HG02763 (cell line): ENCODE measurements around the gene OBP2A.
"Not testable (repeated sequence)": the region's sequence is repeated elsewhere in the genome, so short reads cannot be mapped to it uniquely, and the experiment has no call there.

Experiments
- ATAC-seq: cut with Tn5 transposase; IDR thresholded peaks from one replicate; pipeline ENCODE4 v1.9.1; 2021; ENCODE audit warnings: mild to moderate bottlenecking, moderate library complexity; ENCODE audit not compliant: unreplicated experiment

Gene OBP2A

DNA sequence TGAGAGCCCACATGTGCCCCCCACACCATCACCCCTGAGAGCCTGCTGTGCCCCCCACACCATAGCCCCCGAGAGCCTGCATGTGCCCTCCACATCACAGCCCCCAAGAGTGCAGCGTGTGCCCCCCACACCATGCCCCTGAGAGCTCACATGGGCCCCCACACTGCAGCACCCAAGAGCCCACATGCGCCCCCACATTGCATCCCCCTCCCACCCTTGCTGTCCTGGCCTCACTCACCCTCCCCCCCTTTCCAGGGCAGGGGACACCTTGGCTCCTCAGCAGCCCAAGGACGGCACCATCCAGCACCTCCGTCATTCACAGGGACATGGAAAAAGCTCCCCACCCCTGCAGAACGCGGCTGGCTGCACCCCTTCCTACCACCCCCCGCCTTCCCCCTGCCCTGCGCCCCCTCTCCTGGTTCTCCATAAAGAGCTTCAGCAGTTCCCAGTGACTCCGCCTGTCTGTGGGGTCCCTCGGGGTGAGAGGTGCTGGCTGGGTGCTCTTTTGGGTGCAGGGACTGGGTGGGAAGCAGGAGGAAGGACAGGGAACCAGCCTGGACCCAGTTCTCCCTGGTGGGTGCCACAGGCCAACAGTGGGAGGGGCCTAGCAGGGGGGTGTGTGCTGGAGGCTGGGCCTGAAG is 19.7 kb upstream of the OBP2A start:
- ATAC-seq, result no peak

DNA sequence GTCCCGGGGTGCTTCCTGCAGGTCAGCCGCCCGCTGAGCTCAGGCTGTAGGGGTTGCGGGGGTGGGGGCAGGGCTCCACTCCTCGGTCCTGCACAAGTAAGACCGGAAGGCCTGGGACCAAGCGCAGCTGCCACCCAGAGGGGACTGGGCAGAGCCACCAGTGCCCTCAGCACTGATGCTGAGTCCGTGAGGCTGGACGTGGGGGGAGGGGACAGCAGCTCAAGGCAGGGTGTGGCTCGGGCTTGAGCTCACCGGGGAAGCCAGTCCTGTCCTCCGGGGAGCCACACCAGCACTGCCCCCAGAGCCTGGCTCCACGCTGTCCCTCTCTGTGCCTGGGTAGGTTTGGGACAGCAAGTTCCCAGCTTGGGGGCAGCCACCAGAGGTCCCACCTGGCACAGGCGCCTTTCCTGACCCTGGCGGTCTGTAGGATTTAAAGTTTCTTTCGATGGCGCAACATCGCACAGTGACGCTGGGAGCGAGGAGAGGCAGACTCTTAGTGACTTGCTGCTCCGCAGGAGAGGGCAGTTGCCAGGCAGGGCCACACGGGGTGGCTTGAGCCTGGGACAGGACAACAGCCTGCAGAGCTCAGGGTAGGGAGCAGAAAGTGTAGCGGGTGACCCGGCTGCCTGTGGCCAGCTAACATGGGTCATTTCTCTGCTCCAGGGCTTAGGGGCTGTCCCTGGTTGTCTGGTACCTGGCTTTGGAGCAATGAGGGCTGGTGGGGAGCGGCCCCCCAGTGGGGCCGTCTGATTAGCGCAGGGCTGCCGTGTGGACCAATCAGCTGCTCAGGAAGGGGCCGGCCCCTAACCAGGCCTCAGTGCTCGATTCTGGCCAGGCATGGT is 19.0 kb upstream of the OBP2A start:
- ATAC-seq, result no peak

DNA sequence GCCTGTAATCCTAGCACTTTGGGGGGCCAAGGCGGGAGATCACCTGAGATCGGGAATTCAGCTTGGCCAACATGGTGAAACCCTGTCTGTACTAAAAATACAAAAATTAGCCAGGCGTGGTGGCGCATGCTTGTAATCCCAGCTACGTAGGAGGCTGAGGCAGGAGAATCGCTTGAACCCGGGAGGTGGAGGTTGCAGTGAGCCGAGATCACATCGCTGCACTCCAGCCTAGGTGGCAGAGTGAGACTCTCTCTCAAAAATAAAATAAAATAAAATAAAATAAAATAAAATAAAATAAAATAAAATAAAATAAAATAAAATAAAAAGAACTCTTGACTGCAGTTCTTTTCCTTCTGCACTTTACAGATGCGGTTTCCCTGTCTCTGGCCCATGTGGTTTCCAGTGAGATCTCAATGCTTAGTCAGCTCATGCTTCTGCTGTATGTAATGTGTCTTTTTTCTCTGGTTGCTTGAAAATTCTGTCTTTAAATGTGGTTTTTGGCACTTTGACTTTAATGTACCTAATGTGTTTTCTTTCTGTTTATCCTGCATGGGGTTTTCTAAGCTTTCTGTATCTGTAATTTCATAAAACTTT is 17.0 kb upstream of the OBP2A start:
- not testable (repeated sequence) for ATAC-seq

DNA sequence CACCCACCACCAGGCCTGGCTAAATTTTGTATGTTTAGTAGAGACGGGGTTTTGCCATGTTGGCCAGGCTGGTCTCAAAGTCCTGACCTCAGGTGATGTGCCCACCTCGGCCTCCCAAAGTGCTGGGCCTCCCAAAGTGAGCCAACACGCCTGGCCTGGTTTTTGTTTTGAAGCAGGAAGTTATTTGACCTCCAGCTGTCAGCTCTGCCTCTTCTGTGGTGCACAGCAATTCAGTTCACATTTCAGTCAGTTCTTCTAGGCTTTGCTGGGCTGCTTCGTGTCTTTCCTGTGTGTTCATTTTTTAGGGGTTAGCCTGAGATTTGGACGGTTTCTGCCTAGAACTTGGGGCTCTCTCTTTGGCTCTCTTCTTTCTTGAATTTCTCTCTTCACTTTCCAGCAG is 15.8 kb upstream of the OBP2A start:
- ATAC-seq, result no peak

DNA sequence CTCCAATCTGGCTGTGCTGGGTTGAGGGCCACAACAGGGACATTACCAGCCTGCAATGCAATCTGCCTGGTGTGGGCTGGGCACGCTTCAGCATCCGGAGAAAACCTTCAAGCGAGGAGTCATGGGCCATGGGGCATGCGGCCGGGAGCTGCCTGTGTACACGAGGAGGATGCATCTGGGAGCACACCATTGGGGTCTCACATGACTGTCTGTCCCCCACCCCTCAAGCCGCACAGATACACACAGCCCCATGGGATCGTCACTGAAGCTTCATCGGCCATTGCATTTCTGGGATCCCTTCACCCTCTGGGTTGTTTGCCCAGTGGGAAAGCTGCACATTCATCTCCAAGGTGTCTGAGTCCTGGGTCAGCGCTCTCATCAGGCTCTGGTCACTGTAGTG is 14.8 kb upstream of the OBP2A start:
- no peak for ATAC-seq

DNA sequence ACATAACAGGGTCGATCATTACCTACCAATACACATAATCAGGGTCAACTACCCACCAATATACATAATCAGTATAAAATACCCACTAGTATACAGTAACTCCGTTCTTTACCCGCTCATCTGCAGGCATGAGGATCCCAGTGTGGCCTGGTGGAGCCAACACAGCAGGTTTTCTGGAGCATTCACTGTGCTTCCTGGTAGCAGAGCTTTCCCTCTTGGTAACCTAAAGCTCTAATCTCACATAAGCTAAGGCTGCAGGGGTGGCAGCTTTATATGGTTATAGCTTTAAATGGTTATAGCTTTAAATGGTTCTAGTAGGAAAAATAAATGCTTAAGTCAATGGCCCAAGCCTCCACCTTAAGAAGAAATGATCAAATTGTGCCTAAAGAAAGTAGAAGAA is 12.8 kb upstream of the OBP2A start:
- no peak for ATAC-seq

DNA sequence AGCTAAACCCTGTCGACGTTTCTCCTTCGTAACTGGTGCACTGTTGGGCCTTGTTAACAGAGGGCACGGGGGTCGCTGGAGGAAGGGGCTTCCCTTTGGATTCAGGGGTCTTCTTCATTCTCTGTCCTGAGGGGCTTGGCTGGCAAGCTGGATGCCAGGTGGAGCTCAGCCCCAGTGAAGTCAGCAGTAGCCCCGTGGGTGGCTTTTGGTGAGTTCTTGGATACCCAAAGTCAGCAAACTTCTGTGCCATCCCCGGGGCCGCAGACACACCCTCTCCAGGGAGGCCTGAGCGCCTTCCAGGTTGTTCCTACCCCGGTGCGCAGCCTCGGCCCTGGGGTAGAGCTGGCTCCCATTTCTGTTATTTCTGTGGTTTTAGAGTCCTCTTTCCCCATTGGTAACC is 12.3 kb upstream of the OBP2A start:
- ATAC-seq, result no peak

DNA sequence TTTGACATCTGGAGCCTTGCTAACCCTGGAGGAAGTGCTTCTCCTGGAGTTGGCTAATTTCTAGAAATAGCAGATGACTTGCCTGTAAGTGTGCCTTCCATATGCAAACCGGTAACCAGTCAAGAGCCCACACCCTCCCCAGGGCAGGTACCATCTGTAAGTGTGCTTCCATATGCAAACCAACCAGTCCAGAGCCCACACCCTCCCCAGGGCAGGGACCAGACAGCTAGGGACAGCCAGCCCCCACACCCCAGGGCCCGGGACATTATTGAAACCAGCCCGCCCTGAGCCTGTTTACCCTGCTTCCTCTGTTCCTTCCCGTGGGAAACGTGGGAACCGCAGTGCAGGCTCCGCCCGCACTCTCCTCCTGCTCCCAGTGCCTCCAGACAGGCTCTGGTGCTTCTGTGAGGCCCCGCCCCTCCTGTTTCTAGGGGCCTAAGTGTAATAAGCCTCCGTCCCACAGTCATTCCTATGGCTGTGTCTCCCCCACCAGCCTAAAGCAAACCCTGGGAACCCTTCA is 11.7 kb upstream of the OBP2A start:
- not testable (repeated sequence) for ATAC-seq

DNA sequence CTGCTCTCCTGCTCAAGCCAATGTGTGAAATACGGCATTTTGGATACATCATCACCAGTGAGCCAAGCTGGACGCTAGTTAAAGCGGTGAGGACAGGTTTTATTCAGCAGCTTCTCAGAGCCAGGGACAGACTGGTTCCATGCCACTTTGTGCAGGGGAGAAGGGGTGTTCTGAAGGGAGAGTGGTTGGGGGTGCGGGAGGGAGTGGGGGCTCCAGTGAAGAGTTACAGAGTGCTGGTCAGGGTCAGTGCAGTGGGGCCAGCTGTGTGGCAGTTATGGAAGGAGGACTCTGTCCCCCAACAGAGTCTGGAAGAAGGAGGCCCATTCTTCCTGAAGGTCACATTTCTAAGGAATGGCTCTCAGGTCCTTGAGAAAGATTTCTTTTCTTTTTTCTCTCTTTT is 11.1 kb upstream of the OBP2A start:
- ATAC-seq, result not testable (repeated sequence)

DNA sequence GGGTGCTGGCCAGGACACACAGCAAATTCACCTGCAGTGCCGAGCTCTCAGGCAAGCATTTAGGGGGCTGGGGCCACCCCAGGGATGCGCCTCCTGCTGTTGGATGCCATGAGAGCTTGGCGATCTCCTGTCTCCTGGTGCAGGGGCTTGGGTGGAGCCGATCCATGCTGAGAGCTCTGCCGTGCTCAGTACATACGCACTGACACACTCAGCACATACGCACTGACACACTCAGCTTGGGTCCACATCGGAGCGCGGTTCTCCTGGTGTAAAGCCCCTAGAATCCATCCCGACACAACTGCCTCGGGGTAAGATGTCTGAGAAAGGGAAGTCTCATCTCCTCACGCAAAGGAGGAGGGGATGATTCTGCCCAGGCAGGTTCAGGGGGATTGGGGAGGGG is 10.3 kb upstream of the OBP2A start:
- not testable (repeated sequence) for ATAC-seq

DNA sequence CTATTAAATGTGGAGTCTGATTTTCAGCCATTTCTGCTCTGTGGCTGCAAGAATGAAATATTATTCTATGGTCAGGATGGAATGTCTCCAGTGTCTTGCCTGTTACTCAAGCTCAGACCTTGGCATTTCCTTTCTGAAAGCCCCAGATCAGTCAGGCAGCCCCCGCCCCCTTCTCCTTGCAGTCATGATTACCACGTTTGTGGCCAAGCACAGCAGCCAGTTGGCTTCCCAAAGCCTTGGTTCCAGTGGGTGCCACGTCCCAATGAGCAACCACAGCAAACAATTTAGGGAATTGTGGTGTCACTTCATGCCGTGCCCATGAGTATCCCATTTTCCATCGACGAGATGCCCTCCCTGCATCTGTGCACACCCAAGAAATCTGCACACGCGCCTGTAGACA is 9.7 kb upstream of the OBP2A start:
- ATAC-seq, result no peak

DNA sequence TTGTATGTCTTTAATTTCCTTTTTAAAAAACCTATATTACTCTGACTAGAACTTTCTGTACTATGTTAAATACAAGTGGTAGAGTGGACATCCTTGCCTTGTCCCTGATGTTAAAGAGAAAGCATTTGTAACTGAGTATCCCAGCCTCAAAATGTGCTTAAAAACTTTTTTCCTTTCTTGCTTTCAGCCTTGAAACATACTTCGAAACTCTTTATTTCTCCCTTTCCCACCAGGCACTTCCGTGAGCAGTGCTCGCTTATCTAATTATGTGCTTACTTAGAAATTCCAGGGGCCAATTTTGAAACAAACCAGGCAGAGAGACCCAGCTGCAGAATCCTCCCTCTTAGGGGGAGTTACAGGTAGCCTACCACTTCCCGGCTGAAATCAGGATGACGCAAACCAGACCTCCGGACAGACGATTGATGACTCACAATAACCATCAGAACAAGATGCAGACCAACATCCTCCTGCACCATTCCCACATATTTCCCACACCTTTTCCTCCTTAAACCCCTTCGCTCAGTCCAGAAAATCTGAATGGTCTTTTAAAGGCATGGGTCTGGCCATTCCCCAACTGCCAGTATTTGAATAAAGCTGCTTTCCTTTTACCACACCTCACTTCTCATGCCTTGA is 2.5 kb upstream of the OBP2A start:
- ATAC-seq, result not testable (repeated sequence)

DNA sequence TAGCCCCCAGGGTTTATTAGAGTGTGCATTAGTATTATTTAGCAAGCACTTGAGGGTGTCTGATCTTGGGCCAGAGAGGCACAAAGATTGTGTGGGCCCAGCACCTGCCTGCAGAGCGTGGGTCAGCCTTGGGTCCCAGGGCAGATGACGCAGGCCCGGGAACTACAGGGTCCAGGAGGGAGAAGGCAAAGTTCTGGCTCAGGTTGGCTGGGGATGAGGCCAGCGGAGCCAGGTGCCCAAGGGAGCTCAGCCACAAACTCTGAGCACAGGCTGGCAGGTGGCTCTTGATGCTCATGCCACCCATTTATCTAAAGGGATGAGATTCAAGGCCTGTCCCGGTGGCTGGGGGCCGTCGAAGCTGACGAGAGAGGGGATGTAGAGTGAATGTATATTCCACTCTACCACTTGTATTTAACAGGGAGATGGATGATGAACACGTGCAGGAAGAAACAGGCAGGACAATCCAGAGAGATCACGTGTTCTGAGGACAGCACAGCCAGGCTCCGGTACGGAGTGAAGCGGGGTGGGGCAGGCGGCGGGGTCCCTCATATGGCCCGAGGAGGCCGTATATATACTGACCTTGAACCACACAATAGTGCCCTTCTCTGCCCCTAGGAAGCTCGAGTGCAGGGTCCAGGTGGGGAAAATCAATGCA is 818 bp upstream of the OBP2A start:
- ATAC-seq, result no peak

DNA sequence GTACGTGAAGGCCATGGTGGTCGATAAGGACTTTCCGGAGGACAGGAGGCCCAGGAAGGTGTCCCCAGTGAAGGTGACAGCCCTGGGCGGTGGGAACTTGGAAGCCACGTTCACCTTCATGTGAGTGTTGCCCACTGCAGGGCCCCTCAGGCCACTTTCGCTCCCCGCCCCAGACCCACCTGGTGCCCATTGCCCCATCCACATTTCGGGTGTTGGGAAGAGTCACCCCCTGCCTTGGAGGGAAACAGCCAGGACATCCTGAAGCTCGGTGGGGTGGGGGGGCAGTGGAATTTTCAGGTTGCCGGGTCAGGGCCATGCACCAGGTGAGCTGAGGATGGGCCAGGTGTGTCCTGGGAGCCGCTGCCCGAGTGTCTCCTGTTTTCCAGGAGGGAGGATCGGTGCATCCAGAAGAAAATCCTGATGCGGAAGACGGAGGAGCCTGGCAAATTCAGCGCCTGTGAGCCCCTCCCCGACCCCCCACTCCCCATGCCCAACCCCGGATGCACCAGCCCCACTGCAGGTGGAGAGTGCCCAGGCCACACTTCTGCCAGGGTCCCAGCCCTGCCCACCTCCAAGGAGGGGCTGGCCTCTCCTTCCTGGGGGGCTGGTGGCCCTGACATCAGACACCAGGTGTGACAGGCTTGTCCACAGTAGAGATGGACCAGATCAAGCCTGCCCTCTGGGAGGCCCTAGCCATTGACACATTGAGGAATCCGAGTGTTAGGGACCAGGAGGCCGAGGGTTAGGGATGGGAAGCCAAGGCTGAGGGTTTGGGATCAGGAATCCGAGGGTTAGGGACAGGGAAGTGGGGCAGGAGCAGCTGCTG is 1.1 kb downstream of the OBP2A start:
- ATAC-seq, result not testable (repeated sequence)

DNA sequence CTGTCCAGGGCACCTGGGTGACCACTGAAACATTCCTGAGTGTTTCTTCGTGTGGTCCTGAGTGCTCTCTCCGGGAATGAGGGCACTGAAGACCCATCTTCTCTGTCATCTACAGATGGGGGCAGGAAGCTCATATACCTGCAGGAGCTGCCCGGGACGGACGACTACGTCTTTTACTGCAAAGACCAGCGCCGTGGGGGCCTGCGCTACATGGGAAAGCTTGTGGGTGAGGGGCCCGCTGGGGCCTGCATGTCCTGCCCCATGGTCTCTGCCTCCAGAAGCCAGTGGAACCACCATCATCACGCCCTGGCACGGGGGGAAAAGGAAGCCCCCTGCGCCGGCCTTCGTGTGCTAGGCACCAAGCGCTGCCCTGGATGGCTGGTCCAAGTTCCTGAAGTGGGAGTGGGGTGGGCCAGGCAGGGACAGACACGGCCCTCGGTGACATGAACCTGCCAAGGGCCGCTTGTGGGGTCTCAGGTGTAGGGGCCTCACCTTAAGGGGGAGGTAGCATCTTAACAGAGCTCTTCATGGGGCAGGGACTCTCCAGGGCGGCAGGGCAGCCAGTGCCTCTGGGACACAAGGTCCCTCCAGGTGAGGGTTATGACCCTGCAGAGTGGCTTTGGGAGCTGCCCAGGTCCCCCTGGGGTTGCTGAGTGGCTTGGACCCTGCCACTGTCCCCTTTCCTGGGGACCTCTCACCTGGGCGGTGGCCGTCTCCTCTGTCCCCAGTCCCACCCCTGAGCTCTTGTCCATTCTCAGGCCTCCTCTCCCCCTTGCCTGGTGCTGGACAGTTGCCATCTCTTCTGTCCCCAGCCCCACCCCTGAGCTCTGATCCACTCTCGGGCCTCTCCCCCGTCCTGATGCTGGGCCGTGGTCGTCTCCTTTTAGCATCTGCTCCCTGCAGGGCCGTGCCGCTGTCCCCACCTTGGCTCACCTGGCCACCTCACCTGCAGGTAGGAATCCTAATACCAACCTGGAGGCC is 2.1 kb downstream of the OBP2A start:
- ATAC-seq, result no peak

DNA sequence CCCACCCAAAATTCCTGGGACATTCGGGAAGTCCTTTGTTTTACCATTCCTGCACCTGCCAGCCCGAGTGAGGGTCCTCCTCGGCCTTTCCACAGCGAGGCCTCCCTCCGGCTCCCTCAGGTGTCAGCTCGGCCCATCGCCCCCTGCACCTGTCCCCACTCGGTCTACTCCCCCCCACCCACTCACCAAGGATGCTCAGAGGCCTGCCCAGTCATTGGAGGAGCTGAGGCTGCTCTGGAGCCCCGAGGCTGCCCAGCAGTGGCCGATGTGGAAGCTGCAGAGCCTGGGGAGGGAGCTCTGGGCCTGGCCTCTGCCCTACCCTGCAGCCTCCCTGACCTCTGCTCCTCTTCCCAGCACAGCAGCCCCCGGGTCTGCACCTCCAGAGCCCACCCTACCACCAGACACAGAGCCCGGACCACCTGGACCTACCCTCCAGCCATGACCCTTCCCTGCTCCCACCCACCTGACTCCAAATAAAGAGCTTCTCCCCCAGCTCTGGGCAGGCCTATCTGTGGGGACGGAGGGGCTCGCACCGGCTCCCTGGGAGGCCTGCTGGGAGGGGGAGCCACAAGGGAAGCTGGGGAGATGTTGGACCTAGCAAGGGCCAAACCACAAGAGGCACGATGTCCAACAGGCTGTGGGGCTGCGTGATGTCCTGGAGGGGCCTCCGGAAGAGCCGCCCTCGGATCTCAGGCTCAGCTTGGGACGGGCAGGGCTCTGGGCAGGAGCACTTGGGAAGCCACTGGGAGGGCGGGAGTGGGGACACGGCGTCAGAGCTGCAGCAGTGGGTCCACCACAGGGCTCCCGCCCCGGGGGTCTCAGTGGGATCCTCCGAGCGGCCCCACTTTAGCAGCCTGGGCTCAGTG is 3.8 kb downstream of the OBP2A start:
- ATAC-seq, result not testable (repeated sequence)

DNA sequence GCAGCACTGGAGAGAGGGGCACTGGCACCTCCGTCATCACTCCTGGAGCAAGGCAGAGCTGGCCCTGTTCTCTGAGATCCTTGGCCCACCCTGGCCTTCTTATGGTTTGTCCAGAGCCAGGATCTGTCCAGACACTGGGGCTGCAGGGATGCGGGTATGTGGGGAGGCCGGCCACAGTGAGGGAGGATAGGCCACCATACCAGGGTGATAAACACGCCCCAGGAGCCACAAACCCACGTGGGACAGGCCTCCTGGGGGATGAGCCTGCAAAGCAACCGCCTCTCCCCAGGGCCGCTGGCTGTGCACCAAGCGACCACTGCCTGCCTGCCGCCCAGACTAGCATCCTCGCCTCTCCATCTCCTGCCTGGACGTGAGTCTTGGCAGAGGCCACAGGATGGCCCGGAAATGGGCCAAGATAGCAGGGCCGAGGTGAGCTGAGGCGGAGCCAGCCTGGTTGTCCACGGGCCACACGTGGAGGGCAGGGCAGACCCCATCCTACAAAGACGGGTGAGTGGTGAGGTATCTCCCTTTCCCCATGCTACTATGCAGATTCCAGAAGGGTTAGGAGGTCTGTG is 4.5 kb downstream of the OBP2A start:
- ATAC-seq, result no peak

DNA sequence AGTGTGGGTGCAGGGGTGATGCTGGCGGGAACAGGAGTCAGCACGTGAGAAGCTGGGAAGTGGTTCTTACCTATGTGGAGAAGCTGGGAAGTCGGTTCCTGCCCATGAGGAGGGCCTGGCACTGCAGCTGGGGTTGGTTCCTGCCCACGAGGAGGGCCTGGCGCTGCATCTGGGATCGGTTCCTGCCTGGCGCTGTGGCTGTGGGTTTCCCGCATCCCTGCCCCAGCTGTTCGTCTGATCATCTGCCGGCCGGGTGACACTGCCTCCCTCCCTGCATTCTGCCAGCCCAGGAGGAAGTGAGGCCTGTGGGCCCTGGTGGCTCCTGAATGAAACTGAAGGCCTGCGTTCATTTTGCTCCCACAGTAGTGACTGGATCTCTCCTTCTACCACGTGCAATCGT is 5.1 kb downstream of the OBP2A start:
- no peak for ATAC-seq
